Gastroesophageal sphincter (tissue), 4 donors: ENCODE data around the gene ZNF445. TPM values are rescaled to one million over a fixed set of nuclear protein-coding genes. Genes with fewer than 3 reads are reported as not detected.
A peak's percentile ranks its signal among the peaks of the same experiment; 100 is the strongest.

Experiments
- ATAC-seq: fragments of 150-250 bp; one replicate; pipeline ENCODE4 v1.9.1; 2016; ENCODE audit warnings: mild to moderate bottlenecking, moderate library complexity
- H3K27ac ChIP-seq, 4 donors: fragments of 200-600 bp; sonication (generic) in 3 of 4; 1 replicate in 3 of 4; 2 replicates in 1 of 4; pipeline ENCODE4 v1.5.1; 2016 to 2019
- H3K27me3 ChIP-seq: fragments of 200-600 bp; sonication (generic); one replicate; pipeline ENCODE4 v1.5.1; 2019
- H3K36me3 ChIP-seq, 2 donors: fragments of 200-600 bp; sonication (generic); one replicate each; pipeline ENCODE4 v1.5.1; 2019; ENCODE audit warnings: control low read depth in 1 of 2
- H3K4me1 ChIP-seq, 3 donors: fragments of 200-600 bp; sonication (generic); 1 replicate in 2 of 3; 2 replicates in 1 of 3; pipeline ENCODE4 v1.5.1; 2016 to 2019; ENCODE audit warnings: control low read depth in 2 of 3
- H3K4me3 ChIP-seq, 2 donors: fragments of 200-600 bp; sonication (generic); one replicate each; pipeline ENCODE4 v1.5.1; 2019; ENCODE audit warnings: mild to moderate bottlenecking in 1 of 2, moderate library complexity in 1 of 2
- H3K9me3 ChIP-seq, 3 donors: fragments of 200-600 bp; sonication (generic); one replicate each; pipeline ENCODE4 v1.5.1; 2017 to 2019; ENCODE audit warnings: control low read depth in 2 of 3
- CTCF ChIP-seq, 4 experiments: fragments of 200-600 bp in 2 of 4; fragments of 450-650 bp in 2 of 4; sonication (generic) in 1 of 4; IDR thresholded peaks; one replicate each; pipeline ENCODE4 v1.5.1; 2017 to 2019; ENCODE audit warnings: antibody characterized with exemption in 4 of 4, mild to moderate bottlenecking in 2 of 4, moderate library complexity in 2 of 4
- EP300 ChIP-seq: sonication (generic); formaldehyde crosslinking; IDR thresholded peaks from one replicate; pipeline ENCODE4 v1.6.1; 2017; ENCODE audit warnings: antibody characterized with exemption, mild to moderate bottlenecking
- POLR2A ChIP-seq, 2 donors: fragments of 450-650 bp; IDR thresholded peaks; one replicate each; pipeline ENCODE4 v1.6.1; 2017; ENCODE audit warnings: antibody characterized with exemption in 2 of 2, mild to moderate bottlenecking in 2 of 2, moderate library complexity in 1 of 2
- POLR2AphosphoS5 ChIP-seq: sonication (generic); formaldehyde crosslinking; IDR thresholded peaks from one replicate; pipeline ENCODE4 v1.6.1; 2017; ENCODE audit warnings: antibody characterized with exemption
- WGBS, 2 donors: methylation state at CpG; one replicate each; pipeline ENCODE4 v1.1.5; 2018; ENCODE audit warnings: low coverage in 1 of 2; 5-methylcytosine and 5-hydroxymethylcytosine counted together
- total RNA-seq, 4 donors: library from RNA; depleted of rRNA; stranded (reverse); fragments of >200 nt; gene quantifications; one replicate each; pipeline ENCODE4 v1.1.0, GENCODE V29; 2016

The ZNF445 gene
- total RNA-seq, 4 donors from 2014 or later: 8.9 to 15.2 (median 12.6) TPM

GRCh38 chr3:44445786-44446185 lies 31.7 kb downstream of the ZNF445 start:
- Histone ChIP-seq H3K4me3 (no peak overlapping the region), H3K9me3 (no peaks in the 10 kb centered on the region), H3K27me3 (no peaks in the 10 kb centered on the region), H3K27ac (no peak overlapping the region), H3K36me3 (peaks cover 2 to 90% of the 10 kb centered on the region in 2 donors), H3K4me1 (peaks cover 0 to 6% (median 0%) of the 10 kb centered on the region in 3 donors)
- WGBS, 2 donors: 93% methylated on average over 2 of the region's 5 CpGs; no CpG with 5 or more reads in 1 of the 2 donors
- ATAC-seq: no peak
- no peak for TF ChIP-seq EP300
- TF ChIP-seq POLR2AphosphoS5: no peak

GRCh38 chr3:44444896-44445691 lies 32.4 kb downstream of the ZNF445 start:
- Histone ChIP-seq H3K27ac (no peak overlapping the region), H3K9me3 (no peaks in the 10 kb centered on the region), H3K36me3 (peaks cover 2 to 83% of the 10 kb centered on the region in 2 donors), H3K27me3 (no peaks in the 10 kb centered on the region), H3K4me3 (no peak overlapping the region), H3K4me1 (peaks cover 0 to 12% (median 1%) of the 10 kb centered on the region in 3 donors)
- 88 to 94% methylated on average over 5 to 7 of the region's 7 CpGs for WGBS, 2 donors
- TF ChIP-seq POLR2A (IDR thresholded peaks at IDR 0.05) (no peak), CTCF (IDR thresholded peaks at IDR 0.05) (no peak), POLR2AphosphoS5 (no peak), EP300 (no peak)
- no peak for ATAC-seq

GRCh38 chr3:44444437-44444836 lies 33.0 kb downstream of the ZNF445 start:
- H3K27me3 ChIP-seq: no peaks in the 10 kb centered on the region
- H3K27ac ChIP-seq: no peak overlapping the region
- no peak for TF ChIP-seq POLR2A (IDR thresholded peaks at IDR 0.05)
- no peak for TF ChIP-seq POLR2AphosphoS5
- no peak for TF ChIP-seq EP300
- no peak for TF ChIP-seq CTCF (IDR thresholded peaks at IDR 0.05)
- H3K4me3 ChIP-seq: no peak overlapping the region
- H3K36me3 ChIP-seq: peaks cover 2 to 77% of the 10 kb centered on the region in 2 donors
- WGBS, 2 donors: no CpG with 5 or more reads among the region's 2 CpGs
- H3K9me3 ChIP-seq: no peaks in the 10 kb centered on the region
- no peak for ATAC-seq
- H3K4me1 ChIP-seq: peaks cover 0 to 18% (median 7%) of the 10 kb centered on the region in 3 donors

GRCh38 chr3:44442596-44443309 lies 34.7 kb downstream of the ZNF445 start:
- Histone ChIP-seq H3K9me3 (no peaks in the 10 kb centered on the region), H3K4me1 (peaks cover 0 to 24% (median 8%) of the 10 kb centered on the region in 3 donors), H3K27ac (no peak overlapping the region), H3K36me3 (peaks cover 0 to 60% of the 10 kb centered on the region in 2 donors), H3K4me3 (no peak overlapping the region), H3K27me3 (no peaks in the 10 kb centered on the region)
- TF ChIP-seq CTCF (IDR thresholded peaks at IDR 0.05) (no peak), POLR2AphosphoS5 (no peak), EP300 (no peak), POLR2A (IDR thresholded peaks at IDR 0.05) (no peak)
- 67% methylated on average over 1 to 2 of the region's 2 CpGs for WGBS, 2 donors
- ATAC-seq: no peak

GRCh38 chr3:44439499-44440295 lies 37.8 kb downstream of the ZNF445 start:
- Histone ChIP-seq H3K27me3 (no peaks in the 10 kb centered on the region), H3K4me1 (peaks cover 0 to 24% (median 8%) of the 10 kb centered on the region in 3 donors), H3K9me3 (no peaks in the 10 kb centered on the region), H3K36me3 (peaks cover 0 to 29% of the 10 kb centered on the region in 2 donors), H3K4me3 (peak overlapping the region in 1 of 2 donors; percentile 18), H3K27ac (peak overlapping the region; percentile 73 to 88 (median 80))
- peak; percentile 80 for ATAC-seq
- peak in 1 of 2 donors; percentile 50 for TF ChIP-seq POLR2A (IDR thresholded peaks at IDR 0.05)
- TF ChIP-seq POLR2AphosphoS5: peak; percentile 72
- TF ChIP-seq CTCF (IDR thresholded peaks at IDR 0.05): no peak
- WGBS, 2 donors: 11 to 56% methylated on average over 2 to 7 of the region's 7 CpGs
